DOHH2 (cell line): ENCODE measurements around the gene UFM1.

ENCODE experiments used
- H3F3A ChIP-seq: fragments of 200-600 bp; sonication (generic), shearing (Covaris generic); 2 replicates; pipeline ENCODE4 v1.6.0; 2016; ENCODE audit warnings: antibody characterized with exemption, mild to moderate bottlenecking; ENCODE audit not compliant: control insufficient read depth, insufficient read depth
- H3K27ac ChIP-seq: fragments of 200-600 bp; sonication (generic); 2 replicates; pipeline ENCODE4 v1.5.1; 2014; ENCODE audit warnings: low read depth, mild to moderate bottlenecking, low read length, moderate library complexity
- H3K27me3 ChIP-seq: fragments of 200-600 bp; sonication (generic); 2 replicates; pipeline ENCODE4 v1.6.1; 2014; ENCODE audit warnings: mild to moderate bottlenecking, low read length, mixed read lengths; ENCODE audit not compliant: control insufficient read depth
- H3K36me3 ChIP-seq: fragments of 200-600 bp; sonication (generic); 2 replicates; pipeline ENCODE4 v1.6.1; 2014; ENCODE audit warnings: mild to moderate bottlenecking, low read length, moderate library complexity, mixed read lengths; ENCODE audit not compliant: control insufficient read depth
- H3K4me1 ChIP-seq: fragments of 200-600 bp; sonication (generic); 2 replicates; pipeline ENCODE4 v1.6.1; 2014; ENCODE audit warnings: mild to moderate bottlenecking, low read length, mixed read lengths; ENCODE audit not compliant: control insufficient read depth
- H3K4me2 ChIP-seq: fragments of 200-600 bp; sonication (generic); 2 replicates; pipeline ENCODE4 v1.6.0; 2014; ENCODE audit warnings: mild to moderate bottlenecking, low read length, moderate library complexity
- H3K4me3 ChIP-seq: fragments of 200-600 bp; sonication (generic); 2 replicates; pipeline ENCODE4 v1.5.1; 2014; ENCODE audit warnings: mild to moderate bottlenecking, low read length, mixed read lengths
- H3K79me2 ChIP-seq: fragments of 200-600 bp; sonication (generic); 2 replicates; pipeline ENCODE4 v1.6.1; 2014; ENCODE audit warnings: mild to moderate bottlenecking, low read length, mixed read lengths; ENCODE audit not compliant: control insufficient read depth
- H3K9me2 ChIP-seq: fragments of 200-600 bp; sonication (generic); replicated peaks from 2 replicates; pipeline ENCODE4 v1.6.1; 2014; ENCODE audit warnings: mild to moderate bottlenecking, low read length, mixed read lengths; ENCODE audit not compliant: control insufficient read depth
- H3K9me3 ChIP-seq: fragments of 200-600 bp; sonication (generic); 2 replicates; pipeline ENCODE4 v1.6.1; 2014; ENCODE audit warnings: antibody characterized with exemption, low read length, mixed read lengths; ENCODE audit not compliant: control insufficient read depth, insufficient read depth
- H4K20me1 ChIP-seq: fragments of 200-600 bp; sonication (generic); 2 replicates; pipeline ENCODE4 v1.6.0; 2014; ENCODE audit warnings: low read depth, mild to moderate bottlenecking, antibody characterized with exemption, low read length, moderate library complexity; ENCODE audit not compliant: control insufficient read depth, insufficient read depth
- EZH2phosphoT487 ChIP-seq: fragments of 200-600 bp; sonication (generic); IDR thresholded peaks from 2 replicates; pipeline ENCODE4 v1.6.1; 2017; ENCODE audit warnings: borderline replicate concordance, mild to moderate bottlenecking, antibody characterized with exemption, low read length, moderate library complexity, mixed read lengths
- TF ChIP-seq, protein P1 (sequence below): fragments of 200-600 bp; sonication (generic); IDR thresholded peaks from one replicate; pipeline ENCODE4 v1.5.1; 2014; ENCODE audit warnings: antibody characterized with exemption, mild to moderate bottlenecking, low read depth, low read length; ENCODE audit not compliant: poor library complexity, severe bottlenecking

Gene UFM1

GRCh38 chr13:38394777-38395496, 45.3 kb downstream of the UFM1 start:
- TF ChIP-seq, protein P1, sequence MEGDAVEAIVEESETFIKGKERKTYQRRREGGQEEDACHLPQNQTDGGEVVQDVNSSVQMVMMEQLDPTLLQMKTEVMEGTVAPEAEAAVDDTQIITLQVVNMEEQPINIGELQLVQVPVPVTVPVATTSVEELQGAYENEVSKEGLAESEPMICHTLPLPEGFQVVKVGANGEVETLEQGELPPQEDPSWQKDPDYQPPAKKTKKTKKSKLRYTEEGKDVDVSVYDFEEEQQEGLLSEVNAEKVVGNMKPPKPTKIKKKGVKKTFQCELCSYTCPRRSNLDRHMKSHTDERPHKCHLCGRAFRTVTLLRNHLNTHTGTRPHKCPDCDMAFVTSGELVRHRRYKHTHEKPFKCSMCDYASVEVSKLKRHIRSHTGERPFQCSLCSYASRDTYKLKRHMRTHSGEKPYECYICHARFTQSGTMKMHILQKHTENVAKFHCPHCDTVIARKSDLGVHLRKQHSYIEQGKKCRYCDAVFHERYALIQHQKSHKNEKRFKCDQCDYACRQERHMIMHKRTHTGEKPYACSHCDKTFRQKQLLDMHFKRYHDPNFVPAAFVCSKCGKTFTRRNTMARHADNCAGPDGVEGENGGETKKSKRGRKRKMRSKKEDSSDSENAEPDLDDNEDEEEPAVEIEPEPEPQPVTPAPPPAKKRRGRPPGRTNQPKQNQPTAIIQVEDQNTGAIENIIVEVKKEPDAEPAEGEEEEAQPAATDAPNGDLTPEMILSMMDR, result no peak
- TF ChIP-seq EZH2phosphoT487, result no peak
- Histone ChIP-seq H3K27me3 (no peaks in the 10 kb centered on the region), H3F3A (no peaks in the 10 kb centered on the region), H4K20me1 (no peaks in the 10 kb centered on the region), H3K27ac (no peak overlapping the region), H3K9me2 (no peaks in the 10 kb centered on the region), H3K4me2 (no peak overlapping the region), H3K79me2 (no peaks in the 10 kb centered on the region), H3K4me1 (no peaks in the 10 kb centered on the region), H3K36me3 (no peaks in the 10 kb centered on the region), H3K4me3 (no peak overlapping the region), H3K9me3 (no peaks in the 10 kb centered on the region)

DNA sequence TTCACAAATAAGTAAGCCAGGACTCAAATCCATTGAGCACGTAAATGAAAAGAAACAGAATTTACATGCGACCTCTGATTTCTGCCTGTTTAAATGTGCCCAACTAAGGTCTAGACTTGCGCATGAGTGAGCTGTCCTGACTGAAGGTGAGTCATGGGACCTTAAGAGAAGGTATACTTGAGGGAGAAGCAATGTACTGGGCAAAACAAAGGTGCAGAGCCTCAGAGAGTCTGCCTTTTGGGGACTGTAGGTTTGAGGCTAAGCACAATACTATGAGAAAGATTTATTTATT, 45.8 kb downstream of the UFM1 start:
- no peaks in the 10 kb centered on the region for H3K4me1 ChIP-seq
- H4K20me1 ChIP-seq, result no peaks in the 10 kb centered on the region
- H3K9me2 ChIP-seq, result no peaks in the 10 kb centered on the region
- no peaks in the 10 kb centered on the region for H3K9me3 ChIP-seq
- H3K4me2 ChIP-seq, result no peak overlapping the region
- no peak overlapping the region for H3K27ac ChIP-seq
- no peaks in the 10 kb centered on the region for H3K79me2 ChIP-seq
- no peak overlapping the region for H3K4me3 ChIP-seq
- H3K27me3 ChIP-seq, result no peaks in the 10 kb centered on the region
- no peaks in the 10 kb centered on the region for H3K36me3 ChIP-seq
- TF ChIP-seq, protein P1, result no peak
- H3F3A ChIP-seq, result no peaks in the 10 kb centered on the region

- no peaks in the 10 kb centered on the region for H3K9me3 ChIP-seq
- H3K4me1 ChIP-seq, result no peaks in the 10 kb centered on the region
- no peaks in the 10 kb centered on the region for H3F3A ChIP-seq
- no peaks in the 10 kb centered on the region for H3K79me2 ChIP-seq
- no peaks in the 10 kb centered on the region for H3K27me3 ChIP-seq
- H4K20me1 ChIP-seq, result no peaks in the 10 kb centered on the region
- no peak overlapping the region for H3K4me3 ChIP-seq
- TF ChIP-seq, protein P1, result no peak
- TF ChIP-seq EZH2phosphoT487, result no peak
- no peaks in the 10 kb centered on the region for H3K9me2 ChIP-seq
- no peak overlapping the region for H3K27ac ChIP-seq
- H3K4me2 ChIP-seq, result no peak overlapping the region
- H3K36me3 ChIP-seq, result no peaks in the 10 kb centered on the region
These were observed 49.3 kb downstream of the UFM1 start for GRCh38 chr13:38398711-38399493.
